ENCODE measurements around the gene SAP30BP.
"Not testable (repeated sequence)": the region's sequence is repeated elsewhere in the genome, so short reads cannot be mapped to it uniquely, and the experiment has no call there.

The SAP30BP gene

GRCh38 chr17:75633486-75634375 is 33.4 kb upstream of the SAP30BP start:
- no peaks in the 10 kb centered on the region for H3K9me3 ChIP-seq (ENCODE audit: control insufficient read depth in 5 of 5, low read length in 5 of 5)
- H3K27me3 ChIP-seq (ENCODE audit: control insufficient read depth in 5 of 5, insufficient read depth in 4 of 5, low read length in 5 of 5): no peaks in the 10 kb centered on the region
- peak overlapping the region; percentile 41 for H3K27ac ChIP-seq (ENCODE audit: low read depth, low read length)
- peak overlapping the region in 4 of 5 donors; percentile 6 to 43 (median 17) for H3K4me3 ChIP-seq (ENCODE audit: low read depth in 1 of 5, low read length in 5 of 5)
- H3K4me1 ChIP-seq (ENCODE audit: control insufficient read depth in 5 of 5, insufficient read depth in 5 of 5, low read length in 5 of 5): peaks cover 2 to 20% (median 19%) of the 10 kb centered on the region in 5 donors
- peaks cover 0 to 39% (median 16%) of the 10 kb centered on the region in 5 donors for H3K36me3 ChIP-seq (ENCODE audit: control insufficient read depth in 5 of 5, insufficient read depth in 5 of 5, low read length in 5 of 5)
- peak overlapping the region in 2 of 5 donors; percentile 31 to 59 for H3K9ac ChIP-seq (ENCODE audit: low read length in 5 of 5)

GRCh38 chr17:75634376-75634740 is 32.8 kb upstream of the SAP30BP start:
- Histone ChIP-seq H3K9ac (ENCODE audit: low read length in 5 of 5) (no peak overlapping the region), H3K4me3 (ENCODE audit: low read depth in 1 of 5, low read length in 5 of 5) (no peak overlapping the region), H3K4me1 (ENCODE audit: control insufficient read depth in 5 of 5, insufficient read depth in 5 of 5, low read length in 5 of 5) (peaks cover 2 to 20% (median 19%) of the 10 kb centered on the region in 5 donors)

GRCh38 chr17:75634754-75635609 is 32.2 kb upstream of the SAP30BP start:
- Histone ChIP-seq H3K27me3 (ENCODE audit: control insufficient read depth in 5 of 5, insufficient read depth in 4 of 5, low read length in 5 of 5) (no peaks in the 10 kb centered on the region), H3K27ac (ENCODE audit: low read depth, low read length) (no peak overlapping the region), H3K36me3 (ENCODE audit: control insufficient read depth in 5 of 5, insufficient read depth in 5 of 5, low read length in 5 of 5) (peaks cover 0 to 44% (median 19%) of the 10 kb centered on the region in 5 donors), H3K4me3 (ENCODE audit: low read depth in 1 of 5, low read length in 5 of 5) (no peak overlapping the region), H3K9me3 (ENCODE audit: control insufficient read depth in 5 of 5, low read length in 5 of 5) (no peaks in the 10 kb centered on the region), H3K9ac (ENCODE audit: low read length in 5 of 5) (no peak overlapping the region), H3K4me1 (ENCODE audit: control insufficient read depth in 5 of 5, insufficient read depth in 5 of 5, low read length in 5 of 5) (peaks cover 2 to 20% (median 19%) of the 10 kb centered on the region in 5 donors)

More at GRCh38 chr17:75634376-75634740, 32.8 kb upstream of the SAP30BP start:
- Histone ChIP-seq H3K27me3 (ENCODE audit: control insufficient read depth in 5 of 5, insufficient read depth in 4 of 5, low read length in 5 of 5) (no peaks in the 10 kb centered on the region), H3K9me3 (ENCODE audit: control insufficient read depth in 5 of 5, low read length in 5 of 5) (no peaks in the 10 kb centered on the region), H3K36me3 (ENCODE audit: control insufficient read depth in 5 of 5, insufficient read depth in 5 of 5, low read length in 5 of 5) (peaks cover 0 to 45% (median 16%) of the 10 kb centered on the region in 5 donors), H3K27ac (ENCODE audit: low read depth, low read length) (no peak overlapping the region)

GRCh38 chr17:75635610-75636202 is 31.4 kb upstream of the SAP30BP start:
- no peak overlapping the region for H3K9ac ChIP-seq (ENCODE audit: low read length in 5 of 5)
- H3K4me3 ChIP-seq (ENCODE audit: low read depth in 1 of 5, low read length in 5 of 5): no peak overlapping the region
- peaks cover 2 to 20% (median 19%) of the 10 kb centered on the region in 5 donors for H3K4me1 ChIP-seq (ENCODE audit: control insufficient read depth in 5 of 5, insufficient read depth in 5 of 5, low read length in 5 of 5)
- no peak overlapping the region for H3K27ac ChIP-seq (ENCODE audit: low read depth, low read length)
- H3K27me3 ChIP-seq (ENCODE audit: control insufficient read depth in 5 of 5, insufficient read depth in 4 of 5, low read length in 5 of 5): no peaks in the 10 kb centered on the region
- peaks cover 0 to 46% (median 20%) of the 10 kb centered on the region in 5 donors for H3K36me3 ChIP-seq (ENCODE audit: control insufficient read depth in 5 of 5, insufficient read depth in 5 of 5, low read length in 5 of 5)
- H3K9me3 ChIP-seq (ENCODE audit: control insufficient read depth in 5 of 5, low read length in 5 of 5): no peaks in the 10 kb centered on the region

- H3K27me3 ChIP-seq (ENCODE audit: control insufficient read depth in 5 of 5, insufficient read depth in 4 of 5, low read length in 5 of 5): no peaks in the 10 kb centered on the region
- no peak overlapping the region for H3K4me3 ChIP-seq (ENCODE audit: low read depth in 1 of 5, low read length in 5 of 5)
- H3K4me1 ChIP-seq (ENCODE audit: control insufficient read depth in 5 of 5, insufficient read depth in 5 of 5, low read length in 5 of 5): peaks cover 2 to 20% (median 19%) of the 10 kb centered on the region in 5 donors
- H3K27ac ChIP-seq (ENCODE audit: low read depth, low read length): no peak overlapping the region
- no peaks in the 10 kb centered on the region for H3K9me3 ChIP-seq (ENCODE audit: control insufficient read depth in 5 of 5, low read length in 5 of 5)
- H3K9ac ChIP-seq (ENCODE audit: low read length in 5 of 5): no peak overlapping the region
- peaks cover 0 to 47% (median 23%) of the 10 kb centered on the region in 5 donors for H3K36me3 ChIP-seq (ENCODE audit: control insufficient read depth in 5 of 5, insufficient read depth in 5 of 5, low read length in 5 of 5)
Observed at GRCh38 chr17:75636381-75637142, 30.6 kb upstream of the SAP30BP start.

GRCh38 chr17:75637143-75637538 is 30.0 kb upstream of the SAP30BP start:
- no peaks in the 10 kb centered on the region for H3K9me3 ChIP-seq (ENCODE audit: control insufficient read depth in 5 of 5, low read length in 5 of 5)
- peaks cover 2 to 20% (median 19%) of the 10 kb centered on the region in 5 donors for H3K4me1 ChIP-seq (ENCODE audit: control insufficient read depth in 5 of 5, insufficient read depth in 5 of 5, low read length in 5 of 5)
- peaks cover 0 to 44% (median 26%) of the 10 kb centered on the region in 5 donors for H3K36me3 ChIP-seq (ENCODE audit: control insufficient read depth in 5 of 5, insufficient read depth in 5 of 5, low read length in 5 of 5)
- no peak overlapping the region for H3K4me3 ChIP-seq (ENCODE audit: low read depth in 1 of 5, low read length in 5 of 5)
- no peaks in the 10 kb centered on the region for H3K27me3 ChIP-seq (ENCODE audit: control insufficient read depth in 5 of 5, insufficient read depth in 4 of 5, low read length in 5 of 5)
- no peak overlapping the region for H3K27ac ChIP-seq (ENCODE audit: low read depth, low read length)
- no peak overlapping the region for H3K9ac ChIP-seq (ENCODE audit: low read length in 5 of 5)

GRCh38 chr17:75637551-75637950 is 29.6 kb upstream of the SAP30BP start:
- Histone ChIP-seq H3K27ac (ENCODE audit: low read depth, low read length) (no peak overlapping the region), H3K4me3 (ENCODE audit: low read depth in 1 of 5, low read length in 5 of 5) (no peak overlapping the region), H3K4me1 (ENCODE audit: control insufficient read depth in 5 of 5, insufficient read depth in 5 of 5, low read length in 5 of 5) (peaks cover 2 to 20% (median 19%) of the 10 kb centered on the region in 5 donors), H3K36me3 (ENCODE audit: control insufficient read depth in 5 of 5, insufficient read depth in 5 of 5, low read length in 5 of 5) (peaks cover 0 to 45% (median 26%) of the 10 kb centered on the region in 5 donors), H3K9me3 (ENCODE audit: control insufficient read depth in 5 of 5, low read length in 5 of 5) (no peaks in the 10 kb centered on the region), H3K27me3 (ENCODE audit: control insufficient read depth in 5 of 5, insufficient read depth in 4 of 5, low read length in 5 of 5) (no peaks in the 10 kb centered on the region), H3K9ac (ENCODE audit: low read length in 5 of 5) (no peak overlapping the region)

GRCh38 chr17:75638039-75638438 is 29.1 kb upstream of the SAP30BP start:
- not testable (repeated sequence) for H3K9ac ChIP-seq (ENCODE audit: low read length in 5 of 5); H3K27ac ChIP-seq (ENCODE audit: low read depth, low read length); H3K27me3 ChIP-seq (ENCODE audit: control insufficient read depth in 5 of 5, insufficient read depth in 4 of 5, low read length in 5 of 5); H3K4me3 ChIP-seq (ENCODE audit: low read depth in 1 of 5, low read length in 5 of 5); H3K9me3 ChIP-seq (ENCODE audit: control insufficient read depth in 5 of 5, low read length in 5 of 5)
- Histone ChIP-seq H3K4me1 (ENCODE audit: control insufficient read depth in 5 of 5, insufficient read depth in 5 of 5, low read length in 5 of 5) (peaks cover 2 to 16% (median 14%) of the 10 kb centered on the region in 5 donors), H3K36me3 (ENCODE audit: control insufficient read depth in 5 of 5, insufficient read depth in 5 of 5, low read length in 5 of 5) (peaks cover 0 to 50% (median 26%) of the 10 kb centered on the region in 5 donors)

GRCh38 chr17:75638893-75639292 is 28.2 kb upstream of the SAP30BP start:
- no peak overlapping the region for H3K9ac ChIP-seq (ENCODE audit: low read length in 5 of 5)
- peaks cover 0 to 57% (median 32%) of the 10 kb centered on the region in 5 donors for H3K36me3 ChIP-seq (ENCODE audit: control insufficient read depth in 5 of 5, insufficient read depth in 5 of 5, low read length in 5 of 5)
- peaks cover 2 to 7% (median 5%) of the 10 kb centered on the region in 5 donors for H3K4me1 ChIP-seq (ENCODE audit: control insufficient read depth in 5 of 5, insufficient read depth in 5 of 5, low read length in 5 of 5)
- no peak overlapping the region for H3K4me3 ChIP-seq (ENCODE audit: low read depth in 1 of 5, low read length in 5 of 5)
- H3K27ac ChIP-seq (ENCODE audit: low read depth, low read length): no peak overlapping the region
- H3K9me3 ChIP-seq (ENCODE audit: control insufficient read depth in 5 of 5, low read length in 5 of 5): no peaks in the 10 kb centered on the region
- H3K27me3 ChIP-seq (ENCODE audit: control insufficient read depth in 5 of 5, insufficient read depth in 4 of 5, low read length in 5 of 5): no peaks in the 10 kb centered on the region
